HG03571 (cell line): ENCODE data around the gene ZSCAN1.
"Not testable (repeated sequence)": the region's sequence is repeated elsewhere in the genome, so short reads cannot be mapped to it uniquely, and the experiment has no call there.

ENCODE experiments used
- ATAC-seq: cut with Tn5 transposase; IDR thresholded peaks from one replicate; pipeline ENCODE4 v1.9.1; 2021; ENCODE audit not compliant: unreplicated experiment

Gene ZSCAN1, protein sequence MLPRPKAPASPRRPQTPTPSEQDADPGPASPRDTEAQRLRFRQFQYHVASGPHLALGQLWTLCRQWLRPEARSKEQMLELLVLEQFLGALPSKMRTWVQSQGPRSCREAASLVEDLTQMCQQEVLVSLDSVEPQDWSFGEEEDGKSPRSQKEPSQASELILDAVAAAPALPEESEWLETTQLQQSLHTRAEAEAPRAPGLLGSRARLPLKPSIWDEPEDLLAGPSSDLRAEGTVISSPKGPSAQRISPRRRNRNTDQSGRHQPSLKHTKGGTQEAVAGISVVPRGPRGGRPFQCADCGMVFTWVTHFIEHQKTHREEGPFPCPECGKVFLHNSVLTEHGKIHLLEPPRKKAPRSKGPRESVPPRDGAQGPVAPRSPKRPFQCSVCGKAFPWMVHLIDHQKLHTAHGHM

DNA sequence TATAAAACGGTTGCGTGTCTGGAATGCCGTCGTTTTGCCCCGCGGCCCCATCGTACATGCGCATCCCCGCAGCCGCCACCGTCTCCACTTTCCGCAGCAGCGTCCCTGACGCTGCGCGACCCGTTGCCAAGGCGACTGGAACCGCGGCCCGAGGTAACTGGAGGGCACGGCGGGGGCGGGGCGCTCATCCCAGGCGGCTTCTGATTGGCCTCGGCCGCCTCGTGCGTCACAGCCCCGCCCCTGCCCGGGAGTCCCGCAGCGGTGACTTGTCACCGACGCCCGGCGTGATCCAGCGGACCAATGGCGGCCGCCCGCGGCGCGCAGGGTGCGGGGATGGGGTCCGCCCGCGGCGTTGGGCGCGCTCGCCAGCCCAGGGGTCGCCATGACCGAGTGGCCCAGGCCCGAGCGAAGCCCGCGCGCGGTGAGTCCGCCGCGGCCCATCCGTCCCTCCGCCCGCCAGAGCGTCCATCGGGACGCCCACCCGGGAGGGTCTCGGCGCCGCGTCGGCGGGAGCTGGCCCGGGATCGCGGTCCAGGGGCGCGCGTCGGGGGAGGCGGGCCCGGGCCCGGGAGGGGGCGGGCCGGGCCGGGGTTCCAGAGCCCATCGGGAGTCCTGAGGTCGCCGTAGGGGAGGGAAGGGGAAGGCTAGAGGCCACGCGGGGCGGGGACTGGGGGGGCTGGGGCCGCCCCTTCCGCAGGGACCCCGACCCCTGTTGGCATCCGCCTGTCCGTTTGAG is at the start of gene ZSCAN1:
Gene ZSCAN1 (plus strand): TSS at position 285 of the 736 bp plus-strand sequence. CDS start 3,812 bp downstream, outside the sequence.
- ATAC-seq = no peak

DNA sequence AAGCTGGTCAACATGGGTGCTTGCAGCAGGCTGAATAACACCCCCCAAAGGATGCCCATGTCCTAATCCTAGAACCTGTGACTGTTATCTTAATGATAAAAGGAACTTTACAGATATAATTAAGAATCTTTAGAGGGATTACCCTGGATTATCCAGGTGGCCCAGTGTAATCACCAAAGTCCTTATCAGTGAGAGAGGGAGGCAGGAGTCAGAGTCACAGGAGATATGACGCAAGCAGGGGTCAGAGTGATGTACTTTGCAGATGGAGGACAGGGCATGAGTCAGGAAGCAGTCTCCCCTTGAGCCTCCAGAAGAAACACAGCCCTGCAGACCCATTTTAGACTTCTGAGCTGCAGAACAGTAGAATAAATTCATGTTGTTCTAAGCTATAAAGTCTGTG is 41.0 kb upstream of the ZSCAN1 start:
- no peak for ATAC-seq

DNA sequence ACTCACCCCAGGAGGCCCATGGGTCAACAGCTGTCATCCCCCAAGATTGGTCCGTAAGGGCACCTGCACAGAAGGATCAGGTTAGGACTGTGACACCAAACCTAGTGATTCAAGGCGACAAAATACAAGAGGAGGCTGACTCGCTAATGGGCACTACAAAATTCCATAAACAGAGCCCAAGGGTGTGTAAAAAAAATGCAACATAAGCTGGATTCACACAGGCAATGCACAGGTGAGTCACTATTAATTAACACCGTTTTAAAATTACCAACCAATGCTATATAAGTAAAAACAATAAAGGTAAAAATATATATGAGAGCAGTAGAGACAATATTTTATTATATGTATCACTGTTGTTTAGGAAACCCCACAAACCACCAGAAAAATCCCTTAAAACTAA is 33.1 kb upstream of the ZSCAN1 start:
- no peak for ATAC-seq

DNA sequence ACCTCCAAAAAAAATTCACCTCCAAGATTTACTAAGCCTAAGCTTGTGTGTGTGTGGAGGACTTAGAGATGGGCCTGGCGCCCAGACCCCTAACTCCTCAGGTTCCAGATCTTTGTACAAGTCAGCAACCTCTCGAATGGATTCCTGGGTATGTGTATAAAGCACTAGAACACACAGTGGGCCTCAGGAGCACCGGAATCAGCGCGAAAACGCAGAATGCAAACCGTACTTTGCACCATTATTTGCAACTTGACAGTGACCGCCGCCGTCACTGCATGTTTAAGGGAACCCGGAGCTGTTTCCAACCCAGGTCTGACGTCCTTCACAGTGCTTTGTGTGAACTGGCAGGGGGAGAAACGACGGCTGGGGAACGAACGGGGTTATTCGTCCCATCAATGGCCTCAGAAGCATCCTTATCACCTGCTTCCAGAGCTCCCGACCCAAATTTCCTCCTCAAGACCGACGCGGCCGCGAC is 31.9 kb upstream of the ZSCAN1 start:
- ATAC-seq = no peak

DNA sequence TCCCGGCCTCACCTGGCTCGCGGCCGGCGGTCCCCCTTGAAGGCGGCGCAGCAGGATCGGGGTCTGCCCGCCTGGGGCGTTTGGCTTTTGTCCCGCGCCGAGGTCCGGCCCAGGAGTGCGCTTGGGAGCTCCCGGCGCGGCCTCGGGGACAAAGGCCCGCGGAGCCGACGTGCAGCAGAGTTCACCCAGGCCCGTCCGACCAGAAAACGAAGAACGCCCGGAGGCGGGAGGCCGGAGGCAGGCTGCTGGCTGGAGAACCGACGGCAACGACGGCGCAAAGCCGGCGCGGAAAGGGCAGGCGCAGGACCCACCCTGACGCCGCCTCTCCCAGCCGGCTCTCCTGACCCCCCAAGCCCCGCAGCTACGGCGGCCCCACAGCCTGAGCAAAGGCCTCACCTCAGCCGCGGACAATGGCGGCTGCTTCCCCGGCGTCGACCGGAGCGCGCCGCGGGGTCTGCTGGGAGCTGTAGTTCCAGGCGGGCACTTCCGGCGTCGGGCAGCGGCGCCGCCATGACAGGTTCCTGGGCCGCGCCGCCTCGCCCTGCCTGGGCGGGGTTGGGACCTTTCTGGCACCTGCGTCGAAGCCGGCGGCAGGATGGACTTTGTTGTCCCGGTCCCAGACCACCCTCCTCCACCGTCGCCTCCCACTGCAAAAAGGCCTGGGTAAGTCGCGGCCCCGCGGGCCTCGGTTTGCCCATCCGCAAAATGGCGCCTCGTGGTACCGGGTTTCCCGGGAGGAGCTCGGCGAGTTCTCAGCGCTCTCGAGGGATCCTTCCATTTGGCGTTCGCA is 31.2 kb upstream of the ZSCAN1 start, which contains the start of gene ZNF606:
Gene ZNF606 (minus strand): TSS at position 437 of the 790 bp plus-strand sequence. CDS start 1,501 bp downstream, outside the sequence.
- ATAC-seq = peak; percentile 88

DNA sequence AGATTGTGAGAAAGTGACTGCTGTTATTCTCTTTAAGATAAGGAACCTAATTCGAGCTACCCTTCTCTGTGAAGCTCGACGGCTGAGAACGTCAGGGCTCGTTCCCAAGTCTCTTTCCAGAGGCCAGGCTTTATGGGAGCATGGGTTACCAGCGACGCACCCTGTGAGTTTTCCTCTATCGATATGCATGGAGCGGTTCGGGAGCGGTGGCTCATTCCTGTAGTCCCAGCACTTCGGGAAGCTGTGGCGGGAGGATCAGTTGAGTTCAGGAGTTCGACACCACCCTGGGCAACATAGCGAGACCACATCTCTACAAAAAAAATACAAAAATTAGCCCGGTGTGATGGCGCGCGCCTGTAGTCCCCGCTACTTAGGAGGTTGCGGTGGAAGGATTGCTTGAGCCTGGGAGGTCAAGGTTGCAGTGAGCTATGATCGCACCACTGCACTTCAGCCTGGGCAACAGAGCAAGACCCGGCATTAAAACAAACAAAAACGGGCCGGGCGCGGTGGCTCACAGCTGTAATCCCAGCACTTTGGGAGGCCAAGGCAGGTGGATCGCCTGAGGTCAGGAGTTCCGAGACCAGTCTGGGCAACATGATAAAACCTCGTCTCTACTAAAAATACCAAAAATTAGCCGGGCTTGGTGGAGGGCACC is 30.5 kb upstream of the ZSCAN1 start:
- ATAC-seq = no peak

DNA sequence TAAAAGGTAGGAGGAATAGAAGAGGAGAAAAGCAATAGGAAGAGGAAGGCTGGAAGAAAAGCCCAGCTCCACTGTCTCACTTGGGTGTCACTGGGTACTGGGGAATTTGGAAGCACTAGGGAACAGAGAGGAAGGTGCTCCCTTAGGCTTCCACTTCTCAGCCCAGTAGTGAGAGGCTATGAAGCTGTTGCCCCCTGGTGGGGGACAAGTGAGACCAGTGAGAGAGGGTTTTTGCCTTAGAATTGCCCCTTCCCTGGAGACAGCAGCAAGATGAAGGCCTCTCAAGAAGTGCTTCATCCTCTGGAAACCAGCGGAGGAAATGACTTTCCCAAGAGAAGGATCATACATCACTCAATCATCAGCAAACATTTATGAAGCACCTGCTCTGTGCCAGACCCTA is 26.5 kb upstream of the ZSCAN1 start:
- no peak for ATAC-seq

DNA sequence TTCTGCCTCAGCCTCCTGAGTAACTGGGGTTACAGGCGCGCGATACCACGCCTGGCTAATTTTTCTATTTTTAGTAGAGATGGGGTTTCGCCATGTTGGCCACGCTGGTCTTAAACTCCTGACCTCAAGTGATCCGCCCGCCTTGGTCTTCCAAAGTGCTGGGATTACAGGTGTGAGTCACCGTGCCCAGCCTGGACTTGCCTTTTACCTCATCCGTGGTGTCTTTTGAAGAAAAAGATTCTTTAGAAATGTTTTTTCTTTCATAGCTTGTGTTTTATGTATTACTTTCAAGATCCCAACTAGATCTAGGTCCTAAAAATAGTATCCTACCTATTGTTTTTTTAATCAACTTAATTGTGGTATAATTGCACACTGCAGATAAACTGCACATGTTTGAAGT is 24.9 kb upstream of the ZSCAN1 start:
- not testable (repeated sequence) for ATAC-seq

DNA sequence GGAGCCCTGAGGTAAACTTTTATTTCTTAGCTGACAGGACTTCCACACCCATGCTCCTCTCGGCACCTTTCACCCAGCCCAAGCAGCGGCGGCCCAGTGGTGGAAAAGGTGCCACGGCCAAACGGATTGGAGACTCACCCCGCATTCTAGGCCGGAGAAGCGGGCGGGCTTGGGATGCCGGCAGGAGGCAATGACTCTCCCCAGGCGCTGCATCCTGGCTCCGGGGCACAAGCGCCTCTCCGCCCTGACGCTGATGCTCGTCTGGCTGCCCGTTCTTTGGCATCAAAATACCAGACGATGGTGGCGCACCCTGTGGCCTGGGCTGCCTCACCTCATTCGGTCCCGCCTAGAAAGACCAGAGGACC is 24.5 kb upstream of the ZSCAN1 start:
- ATAC-seq = no peak

DNA sequence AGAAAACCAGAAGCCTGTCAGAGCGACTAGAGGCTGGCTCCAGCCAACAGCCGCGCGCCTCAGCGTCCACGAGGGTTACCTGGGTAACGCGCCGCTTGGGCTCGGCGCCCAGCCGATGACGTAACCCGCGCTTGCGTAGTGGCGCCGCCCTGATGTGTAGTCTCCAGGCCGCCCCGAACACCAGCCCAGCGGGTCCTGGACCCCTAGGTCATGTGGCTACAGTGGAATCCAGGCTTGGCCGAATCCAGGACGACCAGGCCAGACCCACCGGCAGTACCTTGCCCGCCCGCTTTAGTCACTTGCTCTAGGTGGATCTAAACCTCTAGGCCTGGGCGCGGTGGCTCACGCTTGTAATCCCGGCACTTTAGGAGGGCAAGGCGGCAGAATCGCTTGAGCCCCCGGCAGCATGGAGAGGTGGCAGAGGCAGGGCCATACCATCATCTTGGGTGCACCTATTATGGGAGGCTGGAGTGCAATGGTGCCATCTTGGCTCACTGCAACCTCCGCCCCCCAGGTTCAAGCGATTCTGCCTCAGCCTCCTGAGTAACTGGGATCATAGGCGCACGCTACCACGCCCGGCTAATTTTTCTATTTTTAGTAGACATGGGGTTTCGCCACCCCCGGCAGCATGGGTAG is 24.0 kb upstream of the ZSCAN1 start:
- no peak for ATAC-seq

DNA sequence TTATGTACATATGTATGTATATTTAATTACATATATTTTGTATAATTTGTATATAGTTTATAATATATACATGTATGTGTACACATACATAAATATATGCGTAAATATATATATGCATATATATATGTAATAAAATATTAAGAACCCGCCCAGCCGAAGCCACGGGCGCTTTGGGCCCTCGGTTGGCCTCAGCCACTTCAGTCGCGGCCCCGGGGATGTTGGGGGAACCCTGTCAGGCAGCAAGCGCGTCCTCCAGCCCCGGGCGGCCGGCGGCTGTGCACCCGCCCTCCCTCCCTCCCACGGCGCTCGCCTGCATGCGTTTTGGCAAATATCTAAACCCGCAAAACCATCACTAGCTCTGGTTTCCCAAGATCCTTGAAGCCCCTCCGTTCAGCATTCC is 23.3 kb upstream of the ZSCAN1 start:
- no peak for ATAC-seq

DNA sequence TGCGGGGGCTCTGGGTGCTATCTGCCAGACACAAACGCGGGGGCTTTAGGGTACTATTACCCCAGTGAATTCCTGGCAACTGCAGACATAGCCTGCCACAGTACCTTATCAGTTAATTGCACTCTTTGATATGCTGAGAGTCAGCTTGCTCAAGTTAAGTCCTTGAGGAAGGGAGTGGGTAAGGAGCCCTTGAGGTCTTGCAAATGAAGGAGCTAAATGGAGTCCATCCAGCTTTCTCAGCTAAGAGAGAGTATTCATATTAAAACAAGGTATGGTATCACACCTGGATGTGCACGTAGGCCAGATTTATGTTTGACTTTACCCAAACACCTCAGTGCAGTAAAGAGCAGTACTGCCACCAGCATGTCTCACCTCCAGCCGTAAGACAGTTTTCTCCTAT is 19.7 kb upstream of the ZSCAN1 start:
- no peak for ATAC-seq

DNA sequence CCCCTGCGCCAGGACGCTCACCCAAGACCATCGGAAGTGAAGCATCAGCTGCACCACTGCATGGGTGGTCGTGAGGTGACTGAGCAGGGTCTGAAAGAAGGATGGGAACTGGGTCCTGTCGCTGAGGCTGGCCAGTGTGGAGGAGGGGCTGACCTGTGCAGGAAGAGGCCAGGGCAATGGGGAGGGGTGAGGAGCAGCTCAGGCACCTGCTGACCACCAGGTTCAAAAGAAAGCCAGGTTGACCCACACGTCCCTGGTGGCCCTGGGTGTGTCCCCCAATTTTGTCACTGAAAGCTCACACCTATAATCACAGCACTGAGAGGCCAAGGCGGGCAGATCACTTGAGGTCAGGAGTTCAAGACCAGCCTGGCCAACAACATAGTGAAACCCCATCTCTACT is 13.7 kb upstream of the ZSCAN1 start:
- ATAC-seq = no peak

DNA sequence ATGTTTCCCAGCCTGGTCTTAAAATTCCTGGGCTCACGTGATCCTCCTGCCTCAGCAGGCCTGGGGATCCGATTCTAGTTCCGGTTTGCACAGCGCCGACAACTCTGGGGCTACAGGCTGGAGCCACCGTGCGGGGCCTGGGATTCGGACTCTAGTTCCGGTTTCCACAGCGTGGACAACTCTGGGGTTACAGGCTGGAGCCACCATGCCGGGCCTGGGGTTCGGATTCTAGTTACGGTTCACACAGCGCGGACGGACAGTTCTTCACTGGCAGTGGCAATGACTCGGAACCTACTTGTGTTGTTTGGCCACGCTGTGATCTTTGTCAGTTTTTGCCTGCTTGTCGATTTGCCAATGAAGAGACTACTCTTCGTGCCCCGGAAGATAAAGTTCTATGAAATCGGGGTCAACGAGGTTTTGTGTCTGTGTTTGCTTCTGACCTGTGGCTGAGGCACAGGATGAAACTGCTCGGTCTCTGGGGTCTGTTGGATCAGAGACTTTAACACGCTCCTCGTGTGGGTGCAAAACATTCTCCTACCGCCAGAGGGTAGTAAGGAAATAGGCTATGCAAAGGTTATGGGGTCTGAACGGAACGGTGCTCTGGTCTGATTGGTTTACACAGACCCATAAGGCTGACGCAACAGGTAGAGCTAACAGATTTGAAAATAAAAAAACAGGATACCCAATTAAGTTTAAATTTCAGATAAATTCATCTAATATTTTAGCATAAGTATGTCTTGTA is 12.1 kb upstream of the ZSCAN1 start:
- no peak for ATAC-seq

DNA sequence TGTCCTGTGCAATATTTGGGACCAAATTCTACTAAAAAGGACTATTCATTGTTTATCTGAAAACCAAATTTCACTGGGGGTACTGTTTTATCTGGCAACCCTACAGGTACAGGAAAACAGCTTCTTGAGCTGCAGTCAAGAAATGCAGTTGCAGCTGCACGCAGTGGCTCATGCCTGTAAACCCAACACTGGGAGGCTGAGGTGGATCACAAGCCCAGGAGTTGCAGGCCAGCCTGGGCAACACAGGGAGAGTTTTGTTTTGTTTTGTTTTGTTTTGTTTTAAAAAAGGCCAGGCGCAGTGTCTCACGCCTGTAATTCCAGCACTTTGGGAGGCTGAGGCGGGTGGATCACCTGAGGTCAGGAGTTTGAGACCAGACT is 11.6 kb upstream of the ZSCAN1 start:
- ATAC-seq = no peak

DNA sequence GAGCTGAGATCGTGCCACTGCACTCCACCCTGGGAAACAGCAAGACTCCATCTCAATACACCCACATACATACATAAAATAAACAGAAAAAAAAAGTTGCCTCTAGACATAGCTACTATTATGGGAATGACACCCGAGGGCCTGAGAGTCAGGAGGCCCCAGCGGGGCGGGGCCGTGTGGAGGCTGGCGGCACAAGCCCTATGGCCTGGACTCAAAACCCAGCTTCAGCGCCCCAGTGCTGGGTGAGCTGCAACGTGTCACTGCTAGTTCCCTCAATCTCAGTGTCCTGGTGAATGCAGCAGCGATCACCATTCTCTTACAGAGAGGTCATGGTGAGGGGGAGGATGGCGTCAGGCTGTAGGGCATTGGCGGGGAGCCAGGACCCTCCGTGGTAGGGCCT is 9.2 kb upstream of the ZSCAN1 start:
- no peak for ATAC-seq

DNA sequence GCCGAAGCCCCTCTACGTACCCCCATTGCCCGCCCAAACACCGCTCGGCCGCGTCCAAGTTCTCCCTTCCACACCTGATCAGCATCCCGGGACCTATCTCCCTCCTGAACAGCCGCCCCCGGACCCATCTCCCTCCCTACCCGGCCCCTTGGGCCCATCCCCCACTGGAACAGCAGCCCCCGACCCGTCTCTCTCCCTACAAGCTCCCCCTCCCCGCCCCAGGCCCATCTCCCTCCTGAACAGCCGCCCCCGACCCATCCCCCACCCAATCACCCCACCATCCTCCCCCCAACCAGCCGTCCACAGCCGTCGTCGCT is 610 bp downstream of the ZSCAN1 start:
- no peak for ATAC-seq

DNA sequence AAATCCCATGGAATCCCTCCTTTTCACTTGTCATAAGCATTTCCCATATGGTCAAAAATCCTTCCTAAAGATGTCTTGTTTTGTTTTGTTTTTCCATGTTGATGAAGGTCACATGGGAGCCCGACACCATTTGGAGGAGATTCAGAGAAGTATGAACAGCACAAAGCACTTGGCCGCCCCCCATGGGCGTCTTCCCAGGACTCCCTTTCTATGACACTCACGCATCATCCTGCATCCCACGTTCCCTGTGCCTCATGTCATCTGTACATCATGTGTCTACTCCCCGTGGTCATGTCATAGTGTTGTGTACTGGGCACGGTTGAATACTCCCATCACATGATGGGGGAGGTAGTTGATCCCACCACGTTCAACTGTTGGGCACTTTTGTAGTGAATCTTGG is 2.0 kb downstream of the ZSCAN1 start:
- ATAC-seq = no peak

DNA sequence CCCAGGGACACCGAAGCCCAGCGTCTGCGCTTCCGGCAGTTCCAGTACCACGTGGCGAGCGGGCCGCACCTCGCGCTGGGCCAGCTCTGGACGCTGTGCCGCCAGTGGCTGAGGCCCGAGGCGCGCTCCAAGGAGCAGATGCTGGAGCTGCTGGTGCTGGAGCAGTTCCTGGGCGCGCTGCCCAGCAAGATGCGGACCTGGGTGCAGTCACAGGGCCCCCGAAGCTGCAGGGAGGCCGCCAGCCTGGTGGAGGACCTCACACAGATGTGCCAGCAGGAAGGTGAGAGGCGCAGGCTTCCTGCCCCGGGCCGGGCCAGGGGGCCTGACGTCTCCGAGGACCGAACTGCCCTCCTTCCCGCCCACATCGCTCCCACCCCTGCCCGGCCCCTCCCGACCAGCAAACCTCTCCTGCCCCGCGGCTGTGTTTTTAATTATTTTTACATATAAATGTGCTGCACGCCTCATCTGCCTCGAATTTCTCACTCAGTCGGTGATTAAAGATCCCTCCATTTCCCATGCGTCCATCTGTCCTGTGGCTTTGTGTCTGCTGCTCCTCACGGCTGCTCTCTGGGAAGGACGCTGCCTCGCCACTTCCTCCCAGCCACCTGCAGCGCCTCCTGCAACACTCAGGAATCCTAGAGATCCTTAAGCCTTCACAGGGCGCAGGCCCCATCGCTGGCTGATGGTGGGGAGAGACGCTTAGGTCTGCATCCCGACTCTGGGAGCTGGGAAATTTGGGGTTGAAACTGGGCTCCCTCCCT is 4.3 kb downstream of the ZSCAN1 start:
- ATAC-seq = no peak
